Fibroblast of lung (primary cell): ENCODE measurements around the gene CCP110.

Source experiments
- EZH2 ChIP-seq: IDR thresholded peaks from 2 replicates; pipeline ENCODE4 v1.5.1; 2012; ENCODE audit warnings: low read length, control low read depth, mild to moderate bottlenecking; ENCODE audit errors: missing control alignments
- TF ChIP-seq, protein P1 (sequence below), 2 donors: IDR thresholded peaks in 1 of 2; conservative IDR thresholded peaks in 1 of 2; 1 replicate in 1 of 2; 2 replicates in 1 of 2; pipeline ENCODE4 v1.5.1; 2011 to 2012; ENCODE audit warnings: low read length in 2 of 2, control low read depth in 1 of 2, inconsistent platforms in 1 of 2, low read depth in 1 of 2, mild to moderate bottlenecking in 1 of 2

DNA sequence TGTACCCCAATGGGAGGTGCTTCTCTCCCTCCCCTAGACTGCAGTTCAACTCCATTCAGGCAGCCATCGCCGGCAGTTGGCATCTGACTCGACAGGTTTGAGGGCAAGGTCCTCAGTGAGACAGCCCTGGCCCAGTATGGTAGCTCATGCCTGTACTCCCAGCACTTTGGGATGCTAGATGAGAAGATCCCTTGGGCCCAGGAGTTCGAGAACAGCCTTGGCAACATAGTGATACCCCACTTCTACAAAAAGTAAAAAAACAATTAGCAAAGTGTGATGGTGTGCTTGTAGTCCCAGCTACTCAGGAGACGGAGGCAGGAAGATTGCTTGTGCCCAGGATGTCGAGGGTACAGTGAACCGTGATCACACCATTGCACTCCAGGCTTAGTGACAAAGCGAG lies 43.8 kb downstream of the CCP110 start:
- TF ChIP-seq, protein P1, sequence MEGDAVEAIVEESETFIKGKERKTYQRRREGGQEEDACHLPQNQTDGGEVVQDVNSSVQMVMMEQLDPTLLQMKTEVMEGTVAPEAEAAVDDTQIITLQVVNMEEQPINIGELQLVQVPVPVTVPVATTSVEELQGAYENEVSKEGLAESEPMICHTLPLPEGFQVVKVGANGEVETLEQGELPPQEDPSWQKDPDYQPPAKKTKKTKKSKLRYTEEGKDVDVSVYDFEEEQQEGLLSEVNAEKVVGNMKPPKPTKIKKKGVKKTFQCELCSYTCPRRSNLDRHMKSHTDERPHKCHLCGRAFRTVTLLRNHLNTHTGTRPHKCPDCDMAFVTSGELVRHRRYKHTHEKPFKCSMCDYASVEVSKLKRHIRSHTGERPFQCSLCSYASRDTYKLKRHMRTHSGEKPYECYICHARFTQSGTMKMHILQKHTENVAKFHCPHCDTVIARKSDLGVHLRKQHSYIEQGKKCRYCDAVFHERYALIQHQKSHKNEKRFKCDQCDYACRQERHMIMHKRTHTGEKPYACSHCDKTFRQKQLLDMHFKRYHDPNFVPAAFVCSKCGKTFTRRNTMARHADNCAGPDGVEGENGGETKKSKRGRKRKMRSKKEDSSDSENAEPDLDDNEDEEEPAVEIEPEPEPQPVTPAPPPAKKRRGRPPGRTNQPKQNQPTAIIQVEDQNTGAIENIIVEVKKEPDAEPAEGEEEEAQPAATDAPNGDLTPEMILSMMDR (conservative IDR thresholded peaks at IDR 0.05 in 1 of 2, IDR thresholded peaks at IDR 0.05 in 1 of 2; ENCODE audit: low read depth in 1 of 2, low read length in 2 of 2): no peak
- TF ChIP-seq EZH2: no peak
